Epithelial cell of prostate (primary cell): ENCODE data around the gene ATP10A.

Source experiments
- DNase-seq: peaks from one replicate; pipeline ENCODE4 v3.0.0-alpha.2; 2011; ENCODE audit warnings: low read depth, low spot score
- H3K27ac ChIP-seq: fragments of 450-650 bp; 2 replicates; pipeline ENCODE4 v1.5.1; 2017; ENCODE audit warnings: mild to moderate bottlenecking

Gene ATP10A

GRCh38 chr15:25830844-25831451 is 32.2 kb downstream of the ATP10A start:
- H3K27ac ChIP-seq, result no peak overlapping the region

DNA sequence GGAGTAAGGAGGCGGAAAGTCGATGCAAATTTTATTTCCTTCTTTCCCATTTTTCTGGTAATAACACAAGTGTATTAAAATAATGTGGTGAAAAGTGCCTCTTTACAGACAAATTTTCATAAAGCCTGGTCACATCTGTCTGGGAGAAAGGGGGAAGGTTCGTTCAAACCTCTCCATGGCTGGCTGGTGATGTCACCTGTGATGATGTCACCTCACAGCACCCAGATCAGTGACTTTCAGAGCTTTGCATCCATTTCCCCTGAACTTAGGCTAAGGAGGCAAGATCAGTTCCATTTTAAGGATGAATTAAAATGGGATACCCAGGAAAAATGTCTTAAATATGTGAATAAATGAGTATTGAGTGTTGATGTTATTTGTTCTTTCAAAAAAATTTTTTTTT is 34.1 kb downstream of the ATP10A start:
- H3K27ac ChIP-seq, result no peak overlapping the region
- no peak for DNase-seq

More at GRCh38 chr15:25830844-25831451, 32.2 kb downstream of the ATP10A start:
- no peak for DNase-seq

- DNase-seq, result no peak
- no peak overlapping the region for H3K27ac ChIP-seq
Measured at GRCh38 chr15:25825207-25825606, 37.9 kb downstream of the ATP10A start.

- no peak for DNase-seq
- H3K27ac ChIP-seq, result no peak overlapping the region
Measured at GRCh38 chr15:25824618-25825017, 38.5 kb downstream of the ATP10A start.

DNA sequence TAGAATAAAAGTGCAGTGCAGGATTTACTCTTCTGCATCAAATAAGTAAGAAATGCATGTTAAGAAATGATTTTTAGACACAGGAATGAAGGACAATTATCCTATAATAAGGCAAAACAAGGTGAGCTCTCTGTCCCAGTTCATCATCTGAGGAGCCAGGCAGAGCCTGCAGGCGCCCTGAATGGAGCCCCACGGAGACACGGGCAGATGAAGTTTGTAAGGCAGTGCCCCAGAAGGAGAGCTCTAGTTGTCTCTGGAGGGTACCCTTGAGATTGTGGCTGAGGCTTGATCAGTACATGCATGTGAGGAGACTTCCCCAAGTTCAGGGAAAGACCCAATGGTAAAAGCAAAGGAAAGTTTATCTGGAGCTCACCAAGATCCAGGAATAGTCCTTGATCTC is 50.3 kb downstream of the ATP10A start:
- DNase-seq, result no peak
- H3K27ac ChIP-seq, result no peak overlapping the region

- DNase-seq, result no peak
- no peak overlapping the region for H3K27ac ChIP-seq
Measured at GRCh38 chr15:25812073-25812472, 51.1 kb downstream of the ATP10A start.

DNA sequence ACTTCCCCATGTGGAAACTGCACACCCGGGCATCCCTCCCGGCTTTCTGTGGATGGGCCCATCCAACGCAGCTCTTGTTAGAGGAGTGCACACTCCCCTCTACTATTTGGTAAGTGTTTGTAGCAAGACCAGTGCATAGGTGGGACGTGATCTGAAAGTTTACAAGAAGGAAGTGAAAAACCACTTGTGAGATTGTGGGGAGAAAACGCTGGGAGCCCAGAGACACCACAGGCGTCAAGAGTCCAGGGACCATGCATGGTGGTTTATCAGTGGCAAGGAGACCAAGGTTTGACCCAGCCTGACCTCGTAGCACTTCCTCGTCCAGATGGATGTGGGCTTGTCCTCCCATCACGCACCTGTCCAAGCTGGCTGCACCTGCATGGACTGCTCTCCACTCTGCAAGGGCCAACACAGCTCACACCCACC is 51.6 kb downstream of the ATP10A start:
- no peak overlapping the region for H3K27ac ChIP-seq

GRCh38 chr15:25810631-25811091 is 52.5 kb downstream of the ATP10A start:
- no peak for DNase-seq
- no peak overlapping the region for H3K27ac ChIP-seq

More for the DNA sequence above, 51.6 kb downstream of the ATP10A start:
- no peak for DNase-seq

GRCh38 chr15:25810154-25810553 is 53.0 kb downstream of the ATP10A start:
- H3K27ac ChIP-seq, result no peak overlapping the region
- no peak for DNase-seq

DNA sequence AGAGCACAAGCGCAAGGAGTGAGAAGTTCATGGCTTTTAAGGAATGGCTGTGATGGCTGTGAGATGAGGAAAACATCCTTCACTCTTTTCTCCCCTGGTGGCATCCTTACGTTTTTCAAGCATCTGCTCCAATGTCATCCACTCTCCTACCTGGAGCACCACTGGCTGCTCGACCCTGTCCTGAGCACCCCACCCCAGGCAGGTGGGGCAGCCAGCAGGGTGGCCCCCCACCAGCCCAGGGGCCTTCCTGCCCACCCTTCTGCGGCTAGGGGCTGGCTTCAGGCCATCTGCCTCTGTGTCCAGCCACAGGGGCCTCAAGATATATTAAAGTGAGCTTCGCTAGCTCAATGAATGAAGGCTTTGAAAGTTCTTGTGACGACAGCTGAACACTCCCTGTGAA is 56.1 kb downstream of the ATP10A start:
- H3K27ac ChIP-seq, result no peak overlapping the region
- no peak for DNase-seq

DNA sequence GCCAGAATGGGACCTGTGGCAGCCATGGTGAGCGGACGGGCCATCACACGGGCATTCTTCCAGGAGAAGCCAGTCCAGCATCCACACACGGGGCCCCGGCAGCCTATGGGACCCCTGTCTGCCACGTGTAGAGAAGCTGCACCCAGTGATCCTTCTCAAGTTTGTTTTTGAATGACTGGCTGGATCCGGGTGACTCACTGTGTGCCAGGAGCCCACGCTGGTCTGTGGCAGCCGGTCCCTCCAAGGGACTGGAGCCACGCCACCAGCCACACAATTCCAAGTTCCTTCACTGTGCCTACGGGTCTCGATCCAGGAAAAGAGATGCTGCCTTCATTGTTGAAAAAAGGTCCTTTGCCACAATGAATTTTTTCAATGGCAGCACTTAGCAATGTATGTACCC is 58.1 kb downstream of the ATP10A start:
- H3K27ac ChIP-seq, result no peak overlapping the region
- no peak for DNase-seq

DNA sequence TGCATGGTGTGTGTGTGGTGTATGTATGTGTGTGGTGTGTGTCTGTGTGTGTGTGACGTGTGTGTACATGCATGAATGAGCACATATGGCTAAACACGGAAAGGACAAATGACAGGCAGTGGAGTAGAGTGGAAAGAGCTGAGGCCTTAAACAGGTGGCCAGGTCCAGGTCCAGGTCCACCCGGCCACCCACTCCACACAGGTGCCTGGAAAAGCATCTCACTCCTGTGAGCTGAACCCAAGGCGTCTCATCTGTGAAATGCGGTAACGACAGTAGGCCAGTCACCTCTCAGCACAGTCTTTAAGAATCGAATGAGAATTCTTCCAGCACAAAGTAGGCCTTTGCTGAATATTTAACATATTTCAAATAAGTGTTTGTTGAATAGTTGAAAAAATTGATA is 58.7 kb downstream of the ATP10A start:
- no peak overlapping the region for H3K27ac ChIP-seq
- DNase-seq, result no peak

GRCh38 chr15:25803541-25803940 is 59.6 kb downstream of the ATP10A start:
- no peak overlapping the region for H3K27ac ChIP-seq
- DNase-seq, result no peak

GRCh38 chr15:25803036-25803435 is 60.1 kb downstream of the ATP10A start:
- no peak overlapping the region for H3K27ac ChIP-seq
- no peak for DNase-seq

DNA sequence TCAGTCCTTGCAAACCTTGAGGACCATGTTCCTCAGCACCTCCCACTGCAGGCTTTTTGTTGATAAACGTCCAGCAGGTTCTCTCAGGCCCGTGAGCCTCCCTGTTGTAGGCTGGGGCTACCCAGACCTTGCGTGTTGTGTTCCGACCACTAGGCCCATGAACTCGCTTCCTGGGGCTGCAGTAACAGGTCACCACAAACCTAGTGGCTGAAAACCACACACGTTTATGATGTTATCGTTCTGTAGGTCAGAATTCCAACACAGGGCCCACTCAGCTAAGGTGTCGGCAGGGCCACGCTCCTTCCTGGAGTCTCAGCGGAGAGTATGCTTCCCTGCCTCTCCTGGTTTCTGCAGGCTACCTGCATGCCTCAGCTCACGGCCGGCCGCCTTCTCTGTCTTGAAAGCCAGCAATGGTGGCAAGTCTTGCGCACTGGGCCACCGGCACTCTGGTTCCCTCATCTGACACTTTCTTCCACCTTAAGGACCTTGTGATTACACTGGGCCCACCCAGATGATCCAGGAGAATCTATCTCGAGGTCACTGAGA is 60.8 kb downstream of the ATP10A start:
- H3K27ac ChIP-seq, result no peak overlapping the region
- no peak for DNase-seq

GRCh38 chr15:25801586-25802284 is 61.4 kb downstream of the ATP10A start:
- no peak overlapping the region for H3K27ac ChIP-seq
- DNase-seq, result no peak

DNA sequence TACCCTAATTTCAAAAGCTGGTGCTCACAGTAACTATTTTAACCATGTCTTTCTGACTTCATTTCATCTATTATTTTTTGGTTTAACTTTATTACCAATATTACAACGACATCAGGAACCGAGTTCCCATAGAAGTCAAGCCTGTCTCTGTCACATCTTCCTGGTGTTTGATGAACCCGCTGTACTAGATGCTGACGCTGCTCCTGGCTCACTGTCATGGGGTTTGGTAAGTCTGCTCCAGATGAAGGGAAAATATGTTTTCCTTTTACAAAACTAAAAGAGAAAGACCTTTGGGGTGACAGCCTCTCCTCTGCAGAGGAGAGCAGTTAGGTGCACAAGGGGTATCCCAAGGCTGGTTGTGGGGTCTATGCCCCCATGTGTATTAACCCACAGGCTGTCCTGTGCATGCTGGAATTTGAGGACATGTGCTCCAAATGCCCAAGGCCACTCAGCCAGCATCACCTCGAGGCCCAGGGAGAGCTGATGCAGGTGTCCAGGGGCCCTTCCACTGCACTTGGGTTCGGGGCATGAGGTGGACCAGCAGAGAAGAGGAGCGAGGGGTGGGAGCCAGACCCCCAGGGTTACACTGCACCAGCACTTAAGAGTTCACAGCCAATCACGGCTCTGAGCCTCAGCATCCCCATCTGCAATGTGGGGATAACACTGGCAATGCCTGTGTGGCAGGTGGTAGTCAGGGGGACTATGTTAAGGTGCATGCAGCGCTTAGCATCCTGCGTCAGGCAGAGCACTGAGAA is 62.2 kb downstream of the ATP10A start:
- no peak for DNase-seq
- H3K27ac ChIP-seq, result no peak overlapping the region

DNA sequence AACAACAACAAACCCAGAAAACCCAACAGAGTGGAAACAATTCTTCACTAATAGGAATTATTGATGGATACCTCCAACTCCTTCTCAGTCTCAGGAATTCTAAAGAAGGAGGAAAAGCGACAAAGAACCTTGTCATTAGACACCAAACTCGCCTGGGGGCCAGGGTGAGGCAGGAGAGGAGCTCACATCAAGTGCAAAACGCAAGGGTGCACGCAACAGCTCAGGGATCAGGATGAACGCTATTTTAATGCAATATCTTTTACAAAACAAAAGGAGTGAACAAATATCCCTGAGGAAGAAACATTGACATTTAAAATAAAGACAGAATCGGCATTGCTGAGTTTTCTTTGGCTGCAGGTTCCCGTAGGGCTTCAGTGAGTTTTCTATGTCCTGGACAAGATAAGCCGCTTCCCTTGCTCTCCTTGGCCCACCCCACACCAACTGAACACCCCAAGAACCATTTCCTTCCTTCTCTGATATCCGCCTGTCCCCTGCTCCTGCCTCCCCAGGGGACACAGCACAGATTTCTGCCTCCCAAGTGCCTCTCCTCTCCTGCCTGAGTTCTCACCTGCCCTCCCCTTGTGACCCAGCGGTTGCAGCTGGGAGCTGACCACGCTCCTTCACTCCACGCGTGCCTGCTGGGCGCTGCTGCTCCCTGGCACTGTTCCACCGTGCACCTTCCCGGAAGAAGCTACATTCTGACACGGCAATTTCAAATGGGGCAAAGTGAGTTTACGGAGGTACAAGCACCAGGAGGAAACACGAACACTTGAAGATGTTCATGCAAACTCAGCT is 63.0 kb downstream of the ATP10A start:
- DNase-seq, result no peak
- H3K27ac ChIP-seq, result no peak overlapping the region

DNA sequence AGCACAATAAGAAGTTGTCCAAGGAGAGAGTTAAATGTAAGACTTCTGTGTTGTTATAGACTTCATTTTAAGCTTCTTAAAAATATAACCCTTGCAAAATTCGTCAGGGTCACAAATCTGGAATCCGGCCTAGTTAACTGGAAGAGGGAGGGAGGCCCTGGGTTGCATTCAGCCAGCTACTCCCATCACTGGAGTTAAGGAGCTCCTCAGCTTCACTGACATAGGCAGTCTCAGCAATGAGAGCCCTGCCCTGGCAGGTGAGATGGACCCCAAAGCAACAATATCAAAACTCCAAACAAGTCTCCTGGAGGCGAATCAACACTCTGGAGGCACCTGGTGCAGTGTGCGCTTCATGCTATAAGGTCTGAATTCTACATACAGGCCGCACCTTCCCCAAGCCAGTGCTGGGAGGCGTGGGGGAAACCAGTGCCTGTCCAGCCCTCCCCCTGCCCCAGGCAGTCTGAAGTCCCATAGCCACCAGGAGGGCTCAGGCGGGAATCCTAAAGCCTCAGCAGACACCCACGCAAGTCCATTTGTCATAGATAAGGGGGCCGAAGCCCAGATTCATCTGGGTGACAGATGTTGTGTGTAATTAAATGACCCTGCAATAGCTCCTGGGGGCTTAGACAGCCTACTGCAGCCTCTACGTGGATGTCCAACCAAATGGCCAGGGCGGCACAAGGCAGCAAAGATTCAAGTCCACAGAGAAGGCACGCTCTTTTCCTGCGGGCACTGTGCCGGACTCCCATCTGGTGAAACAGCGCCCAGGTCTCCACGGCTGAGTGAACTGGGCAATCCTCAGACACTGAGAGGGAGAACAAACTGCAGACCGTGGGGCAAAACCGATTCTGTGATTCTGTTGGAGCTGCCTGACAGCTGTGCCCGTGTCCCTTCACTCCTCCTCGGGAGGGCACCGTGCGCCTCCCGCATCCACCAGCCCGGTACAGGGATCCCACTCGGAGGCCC is 64.9 kb downstream of the ATP10A start:
- H3K27ac ChIP-seq, result no peak overlapping the region
- no peak for DNase-seq
